HepG2 (cell line): ENCODE measurements around the gene RNF126. TPM values are rescaled to one million over a fixed set of nuclear protein-coding genes. Genes with fewer than 3 reads are reported as not detected.

Experiments
- HDAC2 ChIP-seq: sonication (generic); formaldehyde crosslinking; IDR thresholded peaks from 2 replicates; pipeline ENCODE4 v1.4.0; 2020; ENCODE audit warnings: missing genetic modification reagents
- RBFOX2 ChIP-seq: fragments of 200-400 bp; formaldehyde crosslinking; IDR thresholded peaks from 2 replicates; pipeline ENCODE4 v1.6.1; 2017; ENCODE audit warnings: low read depth, mild to moderate bottlenecking, low read length
- SUZ12 ChIP-seq: fragments of 150-350 bp; IDR thresholded peaks from 2 replicates; pipeline ENCODE4 v1.6.1; 2014; ENCODE audit warnings: low read depth, low read length
- XRCC5 ChIP-seq: fragments of 200-400 bp; formaldehyde crosslinking; optimal IDR thresholded peaks from 2 replicates; pipeline ENCODE3; 2017; ENCODE audit warnings: mild to moderate bottlenecking, low read length
- ZBTB21 ChIP-seq: sonication (generic); formaldehyde crosslinking; IDR thresholded peaks from 2 replicates; pipeline ENCODE4 v1.4.0; 2020; ENCODE audit warnings: missing genetic modification reagents
- ZBTB43 ChIP-seq: sonication (generic); formaldehyde crosslinking; conservative IDR thresholded peaks from 2 replicates; pipeline ENCODE4 v1.4.0; 2020; ENCODE audit warnings: missing genetic modification reagents
- ZNF180 ChIP-seq: sonication (generic); formaldehyde crosslinking; IDR thresholded peaks from 2 replicates; pipeline ENCODE4 v1.4.0; 2020; ENCODE audit warnings: low read depth, missing genetic modification reagents, borderline replicate concordance
- ZNF7 ChIP-seq: IDR thresholded peaks from 2 replicates; pipeline ENCODE4 v1.6.1; 2016; ENCODE audit warnings: missing biosample characterization, missing genetic modification reagents
- ZNF75D ChIP-seq: sonication (generic); formaldehyde crosslinking; IDR thresholded peaks from 2 replicates; pipeline ENCODE4 v1.8.1; 2023; ENCODE audit warnings: missing genetic modification reagents, mild to moderate bottlenecking, borderline replicate concordance
- ZNF776 ChIP-seq: sonication (generic); formaldehyde crosslinking; IDR thresholded peaks from 2 replicates; pipeline ENCODE4 v1.4.0; 2020; ENCODE audit warnings: mild to moderate bottlenecking, missing genetic modification reagents
- ZNF790 ChIP-seq: sonication (generic); formaldehyde crosslinking; IDR thresholded peaks from 2 replicates; pipeline ENCODE4 v1.8.0; 2022; ENCODE audit warnings: missing genetic modification reagents, mild to moderate bottlenecking, borderline replicate concordance
- polyA plus RNA-seq, 8 experiments: library from polyadenylated mRNA; depleted of rRNA in 3 of 8; stranded (reverse) in 7 of 8; unstranded in 1 of 8; fragments of >200 nt; fragmentation: Illumina TruSeq in 4 of 8; extraction: Trizol in 4 of 8; gene quantifications; 2 replicates each; pipeline versions ENCODE4 v1.2.1 to v1.2.3, GENCODE V29; 2011 to 2016; ENCODE audit warnings: low read depth in 4 of 8, missing spikeins in 1 of 8, mixed read lengths in 1 of 8; ENCODE audit not compliant: insufficient read depth in 1 of 8
- total RNA-seq, 5 experiments: library from RNA; depleted of rRNA; stranded (reverse); fragments of >200 nt; fragmentation: Illumina TruSeq; extraction: Trizol; gene quantifications; 2 replicates each; pipeline ENCODE4 v1.2.3, GENCODE V29; 2016; ENCODE audit warnings: low read depth in 1 of 5
- TF ChIP-seq, protein P1 (sequence below), 2 experiments: sonication (generic) in 1 of 2; formaldehyde crosslinking in 1 of 2; IDR thresholded peaks; 2 replicates each; pipeline versions ENCODE4 v1.5.1 to v1.6.1; 2011 to 2020; ENCODE audit warnings: borderline replicate concordance in 1 of 2, low read depth in 1 of 2, low read length in 1 of 2, mild to moderate bottlenecking in 1 of 2, missing genetic modification reagents in 1 of 2, moderate library complexity in 1 of 2
- TF ChIP-seq, protein P2 (sequence below): IDR thresholded peaks from 2 replicates; pipeline ENCODE4 v1.6.1; 2016

RNF126 gene
- total and polyA plus RNA-seq, 2 of the 13 experiments (the other 11 are each of a cell fraction or from before 2014, with no cell fraction given): 23.2 to 34.0 TPM

- TF ChIP-seq SUZ12: no peak
- no peak for TF ChIP-seq XRCC5
- TF ChIP-seq HDAC2 (CRISPR knock-in tag): peak; percentile 16; the same call in 1 of the 2 replicates
- no peak for TF ChIP-seq ZNF790 (CRISPR knock-in tag)
- TF ChIP-seq ZBTB21 (CRISPR knock-in tag): no peak
- TF ChIP-seq, protein P1, sequence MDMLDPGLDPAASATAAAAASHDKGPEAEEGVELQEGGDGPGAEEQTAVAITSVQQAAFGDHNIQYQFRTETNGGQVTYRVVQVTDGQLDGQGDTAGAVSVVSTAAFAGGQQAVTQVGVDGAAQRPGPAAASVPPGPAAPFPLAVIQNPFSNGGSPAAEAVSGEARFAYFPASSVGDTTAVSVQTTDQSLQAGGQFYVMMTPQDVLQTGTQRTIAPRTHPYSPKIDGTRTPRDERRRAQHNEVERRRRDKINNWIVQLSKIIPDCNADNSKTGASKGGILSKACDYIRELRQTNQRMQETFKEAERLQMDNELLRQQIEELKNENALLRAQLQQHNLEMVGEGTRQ (IDR thresholded peaks at IDR 0.05; ENCODE audit: low read depth, low read length): no peak
- TF ChIP-seq, protein P1 (CRISPR knock-in tag; IDR thresholded peaks at IDR 0.05; ENCODE audit: borderline replicate concordance): no peak; the same call in 1 of the 2 replicates
- TF ChIP-seq ZBTB43 (CRISPR knock-in tag): no peak
- TF ChIP-seq ZNF7 (CRISPR knock-in tag): no peak
- TF ChIP-seq, protein P2, sequence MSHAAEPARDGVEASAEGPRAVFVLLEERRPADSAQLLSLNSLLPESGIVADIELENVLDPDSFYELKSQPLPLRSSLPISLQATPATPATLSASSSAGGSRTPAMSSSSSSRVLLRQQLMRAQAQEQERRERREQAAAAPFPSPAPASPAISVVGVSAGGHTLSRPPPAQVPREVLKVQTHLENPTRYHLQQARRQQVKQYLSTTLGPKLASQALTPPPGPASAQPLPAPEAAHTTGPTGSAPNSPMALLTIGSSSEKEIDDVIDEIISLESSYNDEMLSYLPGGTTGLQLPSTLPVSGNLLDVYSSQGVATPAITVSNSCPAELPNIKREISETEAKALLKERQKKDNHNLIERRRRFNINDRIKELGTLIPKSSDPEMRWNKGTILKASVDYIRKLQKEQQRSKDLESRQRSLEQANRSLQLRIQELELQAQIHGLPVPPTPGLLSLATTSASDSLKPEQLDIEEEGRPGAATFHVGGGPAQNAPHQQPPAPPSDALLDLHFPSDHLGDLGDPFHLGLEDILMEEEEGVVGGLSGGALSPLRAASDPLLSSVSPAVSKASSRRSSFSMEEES: 0 out of 2 replicates have a peak, but pooled peaks have one; percentile 31
- TF ChIP-seq RBFOX2: peak; percentile 73
- no peak for TF ChIP-seq ZNF180
- 0 out of 2 replicates have a peak, but pooled peaks have one; percentile 49 for TF ChIP-seq ZNF776 (CRISPR knock-in tag)
- no peak for TF ChIP-seq ZNF75D
- TF ChIP-seq, all 625 proteins: peak for 144
These were observed 40.8 kb upstream of the RNF126 start (continued) for GRCh38 chr19:703651-704446.
